Activated CD8-positive, alpha-beta memory T cell treated with anti-CD3 and anti-CD28 coated beads, Interleukin-2, amount 50 U/mL, for 48 hours (primary cell): ENCODE data around the gene CKAP5.
"Not testable (repeated sequence)": the region's sequence is repeated elsewhere in the genome, so short reads cannot be mapped to it uniquely, and the experiment has no call there.

Experiments
- DNase-seq: peaks from one replicate; pipeline ENCODE4 v3.0.0-alpha.2; 2020

The CKAP5 gene

DNA sequence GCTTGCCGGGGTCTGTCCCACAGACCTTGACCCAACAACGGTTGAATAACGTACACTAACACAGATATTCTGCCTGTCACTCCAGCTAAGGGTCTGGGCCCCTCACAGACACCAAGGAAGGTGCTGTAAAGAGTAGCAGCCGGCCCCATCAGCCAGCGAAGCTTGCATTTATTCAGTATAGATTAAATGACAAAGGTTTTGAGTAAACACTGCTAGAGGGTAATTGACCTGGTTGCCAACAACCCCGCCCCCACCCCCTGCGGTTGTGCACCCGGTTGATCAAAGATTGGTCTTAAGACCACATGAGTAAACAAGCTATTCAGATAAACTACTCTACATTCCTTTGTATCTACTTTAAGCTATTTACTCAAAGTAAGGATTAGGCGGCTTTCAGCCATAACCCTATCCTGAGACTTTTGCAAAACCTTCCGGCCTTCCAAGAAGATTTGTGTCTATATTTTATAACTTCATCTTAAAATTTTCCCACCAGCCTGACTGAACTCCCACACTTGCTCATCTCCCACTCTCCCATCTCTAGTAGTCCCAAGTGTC, 4.8 kb upstream of the CKAP5 start:
- DNase-seq: no peak

DNA sequence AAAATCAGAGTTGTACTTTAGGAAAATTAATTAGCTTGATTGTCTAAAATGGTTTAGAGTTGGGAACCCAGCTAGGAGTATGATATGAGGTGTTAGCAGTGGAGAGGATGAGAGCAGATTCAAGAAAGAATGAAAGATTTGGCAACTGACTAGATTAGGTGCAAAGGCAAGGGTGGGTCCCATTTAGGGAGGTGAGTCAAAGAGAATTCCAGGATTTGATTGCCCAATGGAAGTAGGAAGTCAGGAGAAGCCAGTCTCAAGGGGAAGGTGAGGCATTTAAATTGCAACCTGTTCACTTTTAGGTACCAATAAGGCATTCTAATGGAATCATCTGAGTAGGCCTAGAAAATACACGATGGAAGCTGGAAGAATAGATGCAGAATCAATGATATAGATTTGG, 3.6 kb upstream of the CKAP5 start:
- DNase-seq: no peak

DNA sequence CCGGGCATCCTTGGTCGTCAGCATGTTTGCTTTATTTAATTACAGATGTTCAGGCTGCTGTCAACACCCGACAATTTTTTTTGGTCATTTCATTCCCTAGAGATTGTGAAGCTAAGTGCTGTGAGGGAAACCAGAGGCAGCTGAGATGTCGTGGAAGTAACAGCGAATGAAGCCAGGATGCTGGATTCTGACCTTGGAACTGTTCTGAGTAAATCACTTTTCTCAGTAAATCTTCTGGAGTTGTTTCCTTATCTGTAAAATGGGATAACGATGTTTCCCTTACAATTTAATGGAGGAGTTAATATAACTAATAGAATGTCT, 390 bp upstream of the CKAP5 start:
- DNase-seq: no peak

DNA sequence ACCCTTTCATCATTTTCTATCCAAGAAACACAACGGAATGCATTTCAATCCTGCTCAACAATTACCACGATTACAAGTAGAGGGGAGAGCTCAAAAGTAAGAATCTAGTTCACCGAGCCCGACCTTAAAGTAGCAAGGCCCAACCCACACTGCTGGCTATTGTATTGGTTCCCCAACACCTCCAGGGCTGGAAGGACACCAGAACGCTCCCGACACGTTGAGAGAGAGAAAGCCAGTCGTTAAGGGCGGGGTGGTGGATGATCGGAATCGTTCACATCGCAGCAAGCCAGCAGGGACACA, 690 bp downstream of the CKAP5 start:
- DNase-seq: no peak

DNA sequence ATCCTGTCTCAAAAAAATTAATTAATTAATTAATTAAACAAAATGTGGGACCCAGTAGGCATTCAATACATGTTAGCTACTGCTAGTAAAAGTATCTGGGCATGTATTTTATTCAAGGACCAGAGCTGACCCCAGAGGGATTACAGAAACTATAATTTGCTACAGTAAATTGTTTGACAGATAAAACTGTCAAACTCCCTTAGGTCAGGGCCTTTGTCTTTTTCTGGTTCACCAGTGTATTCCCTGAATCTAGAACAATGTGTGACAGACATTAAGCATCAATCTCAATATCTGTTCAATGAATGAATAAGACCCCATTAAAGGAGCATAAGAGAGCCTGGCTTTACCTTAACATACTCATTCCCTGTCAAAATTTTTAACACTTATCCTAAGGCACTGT, 6.0 kb downstream of the CKAP5 start:
- DNase-seq: no peak

DNA sequence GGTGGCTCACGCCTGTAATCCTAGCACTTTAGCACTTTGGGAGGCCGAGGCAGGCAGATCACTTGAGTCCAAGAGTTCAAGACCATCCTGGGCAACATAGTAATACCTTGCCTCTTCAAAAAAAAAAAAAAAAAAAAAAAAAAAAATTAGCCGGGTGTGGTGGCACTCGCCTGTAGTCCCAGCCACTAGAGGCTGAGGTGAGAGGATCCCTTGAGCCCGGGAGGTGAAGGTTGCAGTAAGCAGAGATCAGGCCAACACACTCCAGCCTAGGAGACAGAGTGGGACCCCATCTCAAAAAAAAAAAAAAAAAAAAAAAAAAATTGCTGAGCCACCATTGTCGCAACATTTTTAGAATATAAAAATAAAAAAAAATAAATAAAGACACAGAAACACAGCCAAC, 7.6 kb downstream of the CKAP5 start:
- no peak for DNase-seq

DNA sequence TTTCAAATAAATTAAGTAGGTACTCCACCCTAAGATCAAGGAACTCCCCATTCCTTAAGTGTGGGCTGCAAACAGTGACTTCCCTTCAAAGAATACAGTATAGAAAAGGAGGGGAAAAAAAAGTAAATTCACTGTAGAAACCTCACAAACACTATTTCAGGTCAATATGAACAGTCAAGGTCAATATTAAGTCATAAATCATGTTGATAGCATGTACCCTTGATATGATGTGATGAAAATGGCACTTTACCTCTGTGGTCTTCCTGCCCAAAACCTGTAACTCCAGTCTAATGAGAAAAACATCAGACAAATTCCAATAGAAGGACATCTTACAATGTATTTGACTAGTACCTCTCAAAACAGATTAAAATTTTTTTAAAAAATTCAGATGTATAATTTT, 8.2 kb downstream of the CKAP5 start:
- no peak for DNase-seq

DNA sequence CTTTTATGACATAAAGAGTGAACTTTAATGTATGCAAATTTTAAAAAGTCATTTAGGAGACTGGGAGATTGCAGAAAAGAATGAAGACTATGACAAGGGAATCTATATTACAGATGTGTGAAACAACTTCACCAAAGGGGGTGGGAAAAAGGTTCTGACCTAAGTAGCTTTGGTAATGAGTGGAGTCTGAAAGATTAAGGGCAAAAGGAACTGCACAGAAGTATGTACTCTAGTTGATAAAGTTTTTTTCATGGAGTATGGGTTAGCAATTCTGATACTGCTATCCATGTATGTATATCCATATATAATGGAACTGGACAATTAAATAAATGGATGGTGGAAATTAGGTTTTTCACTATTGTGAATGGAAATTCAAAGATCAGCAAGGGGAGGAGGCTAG, 9.2 kb downstream of the CKAP5 start:
- no peak for DNase-seq

DNA sequence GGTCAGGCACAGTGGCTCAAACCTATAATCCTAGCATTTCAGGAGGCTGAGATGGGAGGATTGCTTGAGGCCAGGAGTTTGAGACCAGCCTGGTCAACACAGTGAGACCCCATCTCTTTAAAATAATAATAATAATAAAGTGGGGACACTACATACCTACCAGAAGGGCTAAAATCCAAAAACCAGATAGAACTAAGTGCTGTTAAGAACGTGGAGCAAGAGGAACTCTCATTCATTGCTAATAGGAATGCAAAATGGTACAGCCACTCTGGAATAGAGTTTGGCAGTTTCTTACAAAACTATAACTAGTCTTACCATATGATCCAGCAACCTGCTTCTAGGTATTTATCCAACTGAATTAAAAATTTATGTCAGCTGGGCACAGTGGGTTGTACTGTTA, 9.6 kb downstream of the CKAP5 start:
- DNase-seq: no peak

DNA sequence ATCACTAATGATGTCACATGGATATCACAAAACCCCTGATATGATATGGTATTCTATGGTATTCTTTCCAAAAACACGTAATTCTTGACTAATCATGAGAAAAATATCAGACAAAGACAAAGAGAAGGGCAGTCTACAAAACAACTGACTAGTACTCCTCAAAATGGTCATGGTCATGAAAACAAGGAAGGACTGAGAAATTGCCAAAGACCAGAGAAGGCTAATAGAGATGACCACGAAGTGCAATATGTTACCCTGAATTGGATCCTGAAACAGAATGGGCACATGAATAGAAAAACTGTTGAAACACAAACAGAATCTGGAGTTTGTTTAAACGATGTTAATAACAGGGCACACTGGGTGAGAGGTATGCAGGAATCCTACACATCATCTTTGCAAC, 10.2 kb downstream of the CKAP5 start:
- no peak for DNase-seq

DNA sequence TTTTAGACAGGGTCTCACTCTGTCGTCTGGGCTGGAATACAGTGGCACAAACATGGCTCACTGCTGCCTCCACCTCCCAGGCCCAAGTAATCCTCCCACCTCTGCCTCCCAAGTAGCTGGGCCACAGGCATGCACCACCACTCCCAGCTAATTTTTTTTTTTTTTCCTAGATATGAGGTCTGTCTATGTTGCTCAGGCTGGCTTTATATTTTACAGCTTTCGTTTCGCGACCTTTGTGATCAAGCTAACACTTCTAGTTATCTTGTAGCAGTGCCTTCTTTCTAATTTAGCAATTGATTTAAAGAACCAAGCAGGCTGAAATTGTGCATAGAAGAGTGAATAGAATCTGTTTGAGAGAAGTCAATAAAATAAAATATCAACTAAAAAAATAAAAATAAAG, 11.3 kb downstream of the CKAP5 start:
- DNase-seq: no peak

DNA sequence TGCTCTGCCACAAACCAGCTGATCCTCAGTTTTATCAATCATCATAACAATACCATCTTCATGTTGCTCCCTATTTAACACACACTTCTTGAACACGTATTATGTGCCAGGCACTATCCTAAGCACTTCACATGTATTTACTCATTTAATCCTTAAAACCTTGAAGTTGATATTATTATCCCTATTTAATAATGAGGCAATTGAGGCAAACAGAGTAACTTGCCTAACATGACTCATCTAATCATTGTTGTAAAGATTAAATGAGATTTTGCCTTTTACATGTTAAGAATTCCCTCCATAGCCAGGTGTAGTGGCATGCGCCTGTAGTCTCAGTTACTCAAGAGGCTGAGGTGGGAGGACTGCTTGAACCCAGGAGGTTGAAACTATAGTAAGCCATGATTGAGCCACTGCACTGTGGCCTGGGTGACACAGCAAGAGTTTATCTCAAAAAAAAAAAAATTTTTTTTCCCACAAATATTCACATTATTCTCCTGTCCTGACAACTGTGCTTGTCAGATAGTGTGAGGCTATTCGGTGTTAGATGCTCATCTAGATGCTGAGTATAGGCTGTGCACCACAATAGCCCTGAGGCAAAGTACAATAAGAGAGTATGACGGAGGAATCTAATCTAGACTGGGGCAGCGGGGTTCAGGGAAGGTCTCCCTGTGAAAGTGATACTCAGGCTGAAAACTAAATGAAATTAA, 13.4 kb downstream of the CKAP5 start:
- no peak for DNase-seq

DNA sequence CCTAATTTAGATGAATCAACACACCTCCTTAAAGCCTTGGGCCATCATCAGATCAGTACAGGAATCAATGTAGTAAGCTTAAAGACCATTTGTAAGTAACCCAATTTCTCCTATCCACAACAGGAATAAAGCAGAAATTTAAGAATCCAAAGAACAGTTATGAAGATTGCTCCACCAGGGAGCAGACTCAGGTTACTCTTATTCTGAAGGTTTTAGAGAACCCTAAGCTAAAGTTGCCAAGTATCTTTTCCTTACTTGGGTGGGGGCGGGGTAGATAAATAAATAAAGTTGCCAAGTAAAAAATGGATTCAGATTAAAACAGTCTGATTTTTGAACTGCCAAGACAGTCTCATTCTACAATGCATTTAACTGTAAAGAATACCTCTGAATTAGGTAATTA, 18.1 kb downstream of the CKAP5 start:
- no peak for DNase-seq

DNA sequence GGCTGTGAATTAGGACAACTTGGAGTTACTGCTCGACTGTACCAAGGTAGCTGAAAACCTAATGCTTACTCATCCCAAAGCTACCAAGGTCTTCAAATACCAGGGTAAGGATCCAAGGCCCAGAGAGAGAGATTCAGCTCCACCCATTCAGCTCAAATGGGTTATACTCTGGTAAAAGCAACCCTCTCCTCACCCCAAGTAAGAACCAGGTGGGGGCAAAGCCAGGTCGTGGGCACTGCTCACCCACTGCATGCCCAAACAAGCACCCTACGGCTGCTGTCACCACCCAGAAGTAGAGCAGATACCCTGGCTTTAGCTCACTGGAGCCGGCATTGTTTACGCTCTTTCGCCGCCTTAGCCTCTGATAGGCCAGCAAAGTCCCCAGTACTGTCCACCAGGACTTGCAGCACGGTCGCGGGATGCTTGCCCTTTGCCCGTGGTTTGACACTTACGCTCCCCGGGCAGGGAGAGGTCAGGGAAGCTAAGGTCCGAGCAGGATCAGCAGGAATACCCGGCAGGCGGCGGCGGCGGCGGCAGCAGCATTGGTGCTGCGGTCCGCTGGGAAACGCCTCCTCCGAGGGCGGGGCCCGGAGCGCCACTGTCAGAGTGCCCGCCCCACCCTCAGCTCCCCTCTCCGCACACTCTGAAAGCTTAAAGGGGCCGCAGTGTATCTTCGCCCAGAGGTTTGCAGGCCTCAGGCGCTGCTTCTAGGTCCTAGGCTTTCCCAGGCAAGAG, 19.6 kb downstream of the CKAP5 start:
- peak; percentile 83 for DNase-seq

DNA sequence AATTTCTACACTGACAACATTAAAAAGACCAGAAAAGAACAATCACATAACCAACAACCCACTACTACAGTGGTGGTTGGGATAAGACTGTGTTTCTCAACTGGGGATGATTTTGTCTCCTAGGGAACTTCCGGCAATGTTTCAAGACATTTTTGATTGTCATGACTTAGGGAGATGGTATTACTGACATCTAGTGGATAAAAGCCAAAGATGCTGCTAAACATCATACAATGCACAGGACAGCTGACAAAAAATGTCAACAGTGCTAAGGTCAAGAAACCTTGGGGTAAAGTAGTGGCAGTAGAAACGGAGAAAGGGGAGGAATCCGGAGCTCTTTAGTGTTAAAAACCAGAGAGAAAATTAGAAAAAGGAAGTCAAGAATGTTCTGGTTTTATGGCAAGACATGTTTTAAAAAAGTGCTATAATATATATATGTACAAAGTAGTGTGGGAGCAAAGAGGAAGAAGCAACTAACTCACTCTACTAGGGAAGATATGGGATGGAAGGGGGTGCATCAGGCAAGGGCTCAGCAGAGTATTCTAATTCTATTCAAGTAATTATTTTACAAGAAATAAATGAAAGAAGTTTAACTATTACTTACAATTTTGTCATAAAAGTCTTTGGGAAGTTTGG, 37.2 kb downstream of the CKAP5 start:
- no peak for DNase-seq

DNA sequence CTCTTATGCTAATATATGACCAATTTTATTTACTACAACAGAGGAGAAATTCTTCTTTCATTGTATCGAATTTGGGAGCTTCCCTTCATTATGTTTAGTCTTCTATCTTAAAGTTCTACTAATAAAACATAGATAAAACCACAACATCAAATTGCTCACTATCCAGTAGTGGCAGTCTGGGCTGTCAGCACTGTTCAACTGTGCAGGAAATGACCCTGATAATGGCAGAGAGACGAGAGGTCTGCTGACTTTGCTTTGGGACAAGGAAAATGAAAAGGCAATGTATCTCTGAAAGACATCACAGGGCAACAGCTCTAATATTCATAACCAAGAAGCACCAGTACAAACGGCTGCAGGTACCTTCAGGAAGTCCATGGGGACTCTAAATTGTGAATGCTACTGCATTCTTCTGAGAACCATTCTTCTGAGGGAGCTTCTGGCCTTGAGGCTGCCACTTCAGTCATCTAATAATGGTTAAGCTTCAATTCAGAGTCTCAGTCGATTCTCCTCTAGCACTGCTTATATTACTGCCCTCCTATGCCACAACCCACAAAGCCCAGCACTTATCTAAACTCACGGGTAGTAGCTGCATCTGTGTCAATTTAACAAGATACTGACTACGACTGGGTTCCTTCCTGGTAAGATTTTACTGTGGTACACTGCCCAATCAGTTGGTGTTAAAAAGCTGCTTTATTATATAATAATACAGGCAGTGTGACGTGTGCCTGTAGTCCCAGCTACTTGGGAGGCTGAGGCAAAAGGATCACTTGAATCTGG, 44.2 kb downstream of the CKAP5 start:
- no peak for DNase-seq

DNA sequence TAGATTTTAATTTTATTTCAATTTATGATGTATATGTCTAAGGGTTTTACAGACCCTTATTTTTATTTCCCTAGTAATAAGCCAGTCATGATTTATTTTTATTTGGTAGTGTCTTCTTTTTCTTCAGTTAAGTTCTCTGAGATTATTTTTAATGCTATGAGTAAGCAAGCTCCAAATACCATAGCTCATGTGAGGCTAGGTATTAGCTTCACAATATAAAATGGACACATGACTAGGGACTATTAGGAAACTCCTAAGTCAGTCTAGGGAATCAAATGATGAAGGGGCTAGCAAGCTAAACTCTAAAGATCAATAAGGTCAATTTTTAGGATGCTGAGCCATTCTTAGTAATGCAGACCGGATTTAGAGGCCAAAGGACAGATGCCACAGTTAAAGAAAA, 45.9 kb downstream of the CKAP5 start:
- no peak for DNase-seq

DNA sequence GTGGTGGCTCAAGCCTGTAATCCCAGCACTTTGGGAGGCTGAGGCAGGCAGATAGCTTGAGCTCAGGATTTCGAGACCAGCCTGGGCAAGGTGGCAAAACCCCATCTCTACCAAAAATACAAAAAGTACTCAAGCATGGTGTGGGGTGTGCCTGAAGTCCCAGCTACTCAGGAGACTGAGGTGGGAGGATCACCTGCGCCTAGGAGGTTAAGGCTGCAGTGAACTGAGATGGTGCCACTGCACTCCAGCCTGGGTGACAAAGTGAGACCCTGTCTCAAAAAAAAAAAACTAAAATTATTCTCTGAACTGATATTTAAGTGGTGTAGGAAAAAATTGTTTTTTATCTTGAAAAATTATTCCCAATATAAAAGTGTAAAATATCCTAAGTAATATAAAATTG, 46.4 kb downstream of the CKAP5 start:
- not testable (repeated sequence) for DNase-seq

DNA sequence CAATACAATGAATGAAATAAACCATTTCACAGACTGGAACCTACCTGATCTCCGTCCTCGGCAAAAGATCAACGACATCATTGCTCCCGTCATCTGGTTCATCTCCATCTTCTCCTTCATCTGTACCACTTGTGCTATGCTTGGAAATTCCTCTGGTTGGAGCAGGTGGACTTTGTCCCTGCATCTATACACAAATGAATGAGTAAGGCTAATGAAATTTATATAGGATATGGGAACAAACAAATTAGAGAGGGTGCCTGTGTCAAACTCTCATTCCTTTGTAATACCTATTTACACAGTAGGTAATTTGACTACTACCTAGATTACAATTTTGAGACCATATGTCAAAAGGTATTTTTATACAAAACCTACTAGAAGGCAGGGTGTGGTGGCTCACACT, 67.7 kb downstream of the CKAP5 start:
- no peak for DNase-seq

DNA sequence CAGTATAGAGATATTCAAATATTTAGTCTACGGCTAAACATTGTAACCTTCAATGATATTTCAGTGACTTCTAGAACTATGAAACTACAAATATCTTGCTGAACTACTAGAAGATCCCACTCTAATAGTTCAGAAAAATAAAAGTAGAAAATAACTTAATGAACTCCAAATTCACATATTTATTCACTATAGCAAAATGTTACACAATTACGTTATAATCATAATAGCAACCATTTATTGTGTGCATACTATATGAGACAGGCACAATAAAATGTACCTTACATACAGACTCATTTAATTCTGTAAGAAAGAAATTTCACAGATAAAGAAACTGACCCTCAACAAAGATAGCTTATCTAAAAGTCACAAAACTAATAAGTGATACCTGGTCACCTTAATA, 69.2 kb downstream of the CKAP5 start:
- DNase-seq: no peak

DNA sequence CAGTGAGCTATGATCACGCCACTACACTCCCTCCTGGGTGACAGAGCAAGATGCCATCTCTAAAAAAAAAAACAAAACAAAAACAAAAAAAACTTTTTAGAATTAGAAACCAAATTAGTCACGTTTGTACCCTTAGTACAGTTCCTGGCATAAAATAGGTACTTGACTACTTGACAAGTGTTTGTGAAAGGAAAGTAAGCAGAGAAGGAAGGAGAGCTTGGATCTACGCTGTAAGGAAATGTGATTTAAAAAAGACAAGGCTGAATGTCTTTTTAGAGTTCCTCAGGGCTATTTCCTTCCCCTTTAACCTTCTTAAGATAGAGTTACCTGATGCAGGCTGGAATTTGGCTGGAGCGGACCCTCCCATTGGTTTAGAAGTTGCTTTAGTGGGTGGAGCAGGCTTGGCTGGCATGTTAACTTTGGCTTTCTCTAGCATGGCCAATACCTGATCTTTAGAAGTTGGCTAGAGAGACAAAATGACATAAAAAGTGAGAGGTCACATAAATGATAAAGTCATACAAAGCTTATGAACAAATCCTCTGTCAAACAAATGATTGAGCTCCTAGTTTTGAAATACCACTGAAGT, 76.4 kb downstream of the CKAP5 start:
- DNase-seq: no peak

DNA sequence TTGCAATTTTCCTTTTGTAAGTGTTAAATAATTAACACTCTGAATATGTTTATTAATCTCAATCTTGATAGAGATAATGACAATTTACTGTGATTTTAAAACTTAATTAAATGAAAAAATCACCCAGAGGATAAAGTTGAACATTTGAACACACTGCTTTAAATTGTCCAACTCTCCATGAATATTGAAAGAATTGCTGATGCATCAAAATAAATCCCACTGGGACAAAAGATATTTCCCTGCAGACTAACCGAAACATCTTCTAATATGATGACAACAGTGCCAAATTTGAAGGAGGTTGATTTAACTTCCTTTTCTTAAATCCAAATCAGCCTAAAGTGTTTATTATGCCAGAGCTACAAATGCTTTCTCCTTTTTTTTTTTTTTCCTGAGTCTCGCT, 79.4 kb downstream of the CKAP5 start:
- DNase-seq: no peak

DNA sequence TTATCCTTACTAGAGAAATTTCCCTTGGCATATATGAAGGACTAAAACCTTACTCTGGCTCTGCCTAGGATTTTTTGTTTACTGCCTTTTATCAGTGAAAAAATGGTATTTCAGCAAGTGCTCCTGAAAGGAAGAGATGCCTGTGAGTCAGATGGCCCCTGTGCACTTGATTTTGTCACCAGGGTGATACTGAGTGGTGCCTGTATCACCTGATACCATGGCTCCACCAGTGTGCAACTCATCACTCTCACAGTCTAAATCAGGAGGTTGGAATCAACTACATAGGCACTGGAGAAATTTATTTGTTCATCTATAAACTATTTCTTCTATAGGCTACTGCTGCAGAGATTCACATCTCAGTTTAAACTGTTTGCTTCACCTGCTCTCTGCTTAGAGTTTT, 83.8 kb downstream of the CKAP5 start:
- DNase-seq: no peak
